PC-3 (cell line): ENCODE results near the gene HEYL. TPM values are rescaled to one million over a fixed set of nuclear protein-coding genes. Genes with fewer than 3 reads are reported as not detected.

ENCODE experiments used
- ATAC-seq: fragments of 200-7000 bp; cut with Tn5 transposase; 2 replicates; pipeline ENCODE4 v1.9.1; 2020; ENCODE audit warnings: mild to moderate bottlenecking, moderate library complexity
- BruUV-seq: library from RNA; stranded (reverse); fragments of 400-500 nt; replicated peaks from 2 replicates; lab custom pipeline; 2021; lab: Mats Ljungman, UMichigan
- CTCF ChIA-PET: fragments of 300-600 bp; sonication (Branson Sonifier 250); formaldehyde crosslinking; loops from one replicate; lab custom pipeline; 2022; ENCODE audit warnings: antibody characterized with exemption; lab: Charles Lee
- POLR2A ChIA-PET: fragments of 300-600 bp; sonication (Branson Sonifier 250); formaldehyde crosslinking; loops from one replicate; lab custom pipeline; 2022; ENCODE audit warnings: antibody characterized with exemption; ENCODE audit not compliant: unreplicated experiment; lab: Charles Lee
- DNase-seq: peaks from one replicate; pipeline ENCODE4 v3.0.0-alpha.2; 2015
- H2AFZ ChIP-seq: fragments of 300-600 bp; sonication (generic); 2 replicates; pipeline ENCODE4 v1.6.0; 2016; ENCODE audit warnings: antibody characterized with exemption, low read length
- H3F3A ChIP-seq: fragments of 300-600 bp; sonication (generic); one replicate; pipeline ENCODE4 v1.6.0; 2017; ENCODE audit warnings: antibody characterized with exemption, low read length, control low read depth, mild to moderate bottlenecking; ENCODE audit not compliant: unreplicated experiment
- H3K27ac ChIP-seq: fragments of 300-600 bp; sonication (generic); 2 replicates; pipeline ENCODE4 v1.5.1; 2016; ENCODE audit warnings: mild to moderate bottlenecking, low read length
- H3K27me3 ChIP-seq: fragments of 300-600 bp; sonication (generic); 2 replicates; pipeline ENCODE4 v1.6.1; 2016; ENCODE audit warnings: low read length, mixed read lengths
- H3K36me3 ChIP-seq: fragments of 300-600 bp; sonication (generic); 2 replicates; pipeline ENCODE4 v1.6.1; 2016; ENCODE audit warnings: low read depth, mixed run types, low read length, mixed read lengths
- H3K4me1 ChIP-seq: fragments of 300-600 bp; sonication (generic); 2 replicates; pipeline ENCODE4 v1.5.1; 2016; ENCODE audit warnings: low read length; ENCODE audit not compliant: insufficient read depth
- H3K4me2 ChIP-seq: fragments of 300-600 bp; sonication (generic); 2 replicates; pipeline ENCODE4 v1.6.0; 2016; ENCODE audit warnings: low read length
- H3K4me3 ChIP-seq: fragments of 300-600 bp; sonication (generic); 2 replicates; pipeline ENCODE4 v1.5.1; 2016; ENCODE audit warnings: mild to moderate bottlenecking, low read length, mixed read lengths
- H3K79me2 ChIP-seq: fragments of 300-600 bp; sonication (generic); 2 replicates; pipeline ENCODE4 v1.6.1; 2017; ENCODE audit warnings: low read length, mixed read lengths
- H3K9ac ChIP-seq: fragments of 300-600 bp; sonication (generic); 2 replicates; pipeline ENCODE4 v1.6.0; 2016; ENCODE audit warnings: mild to moderate bottlenecking, low read length
- H3K9me2 ChIP-seq: fragments of 300-600 bp; sonication (generic); replicated peaks from 2 replicates; pipeline ENCODE4 v1.6.1; 2016; ENCODE audit warnings: mixed run types, low read length, mixed read lengths
- H3K9me3 ChIP-seq: fragments of 300-600 bp; sonication (generic); 2 replicates; pipeline ENCODE4 v1.6.1; 2016; ENCODE audit warnings: low read length, mixed read lengths
- H4K20me1 ChIP-seq: fragments of 300-600 bp; sonication (generic); 2 replicates; pipeline ENCODE4 v1.6.1; 2016; ENCODE audit warnings: low read length, mixed read lengths
- CTCF ChIP-seq: fragments of 300-600 bp; sonication (generic); conservative IDR thresholded peaks from 2 replicates; pipeline ENCODE4 v1.5.1; 2017; ENCODE audit warnings: antibody characterized with exemption, low read depth, mild to moderate bottlenecking, low read length
- EZH2 ChIP-seq: fragments of 300-600 bp; sonication (generic); IDR thresholded peaks from one replicate; pipeline ENCODE4 v1.6.1; 2017; ENCODE audit warnings: antibody characterized with exemption, mild to moderate bottlenecking, low read length; ENCODE audit not compliant: unreplicated experiment
- EZH2phosphoT487 ChIP-seq: fragments of 300-600 bp; sonication (generic); IDR thresholded peaks from 2 replicates; pipeline ENCODE4 v1.6.1; 2018; ENCODE audit warnings: mild to moderate bottlenecking, antibody characterized with exemption, low read length, borderline replicate concordance
- intact Hi-C: fragments of 100-400 bp; cut with micrococcal nuclease; formaldehyde crosslinking; loops from 2 replicates; pipeline ENCODE4 v1.9.0; 2023
- total RNA-seq: library from RNA; depleted of rRNA; stranded (reverse); fragments of >200 nt; gene quantifications from 2 replicates; pipeline ENCODE4 v1.2.3, GENCODE V29; 2014

The HEYL gene
- total RNA-seq, 1 experiment from 2014 or later: not detected

GRCh38 chr1:39666772-39667171 is 27.3 kb upstream of the HEYL start:
- ChIA-PET CTCF (no interaction called here), POLR2A (no interaction called here)
- H3K9me2 ChIP-seq: no peaks in the 10 kb centered on the region
- no peak overlapping the region for H3K9ac ChIP-seq
- no TSS peak for BruUV-seq
- H3K36me3 ChIP-seq: no peaks in the 10 kb centered on the region
- peaks cover 13% of the 10 kb centered on the region for H3K27me3 ChIP-seq
- no peak overlapping the region for H2AFZ ChIP-seq
- H3F3A ChIP-seq: no peaks in the 10 kb centered on the region
- H3K4me1 ChIP-seq: no peaks in the 10 kb centered on the region; the same call in 1 of the 2 replicates
- no peaks in the 10 kb centered on the region for H3K9me3 ChIP-seq
- no peaks in the 10 kb centered on the region for H3K79me2 ChIP-seq
- no peak overlapping the region for H3K4me3 ChIP-seq
- ATAC-seq (no peak), DNase-seq (no peak)
- intact Hi-C loops: no loop called here
- no peak overlapping the region for H3K4me2 ChIP-seq
- no peak for TF ChIP-seq CTCF
- TF ChIP-seq EZH2: no peak
- TF ChIP-seq EZH2phosphoT487: no peak
- no peak overlapping the region for H3K27ac ChIP-seq
- no peaks in the 10 kb centered on the region for H4K20me1 ChIP-seq

- POLR2A ChIA-PET: no interaction called here
- H3K79me2 ChIP-seq: no peaks in the 10 kb centered on the region
- DNase-seq (no peak), ATAC-seq (no peak)
- H3K9me2 ChIP-seq: no peaks in the 10 kb centered on the region
- H3K36me3 ChIP-seq: no peaks in the 10 kb centered on the region
- H3K27me3 ChIP-seq: peaks cover 8% of the 10 kb centered on the region; the same call in 1 of the 2 replicates
- CTCF ChIA-PET: no interaction called here
- H3K9ac ChIP-seq: no peak overlapping the region
- intact Hi-C loops: no loop called here
- no peak for TF ChIP-seq EZH2
- no peak for TF ChIP-seq CTCF
- no peak for TF ChIP-seq EZH2phosphoT487
- H3K9me3 ChIP-seq: no peaks in the 10 kb centered on the region
- H3K4me3 ChIP-seq: no peak overlapping the region
- H3K4me2 ChIP-seq: no peak overlapping the region
- H3K27ac ChIP-seq: no peak overlapping the region
- no peaks in the 10 kb centered on the region for H3K4me1 ChIP-seq
- H2AFZ ChIP-seq: no peak overlapping the region
- BruUV-seq: no TSS peak
- H4K20me1 ChIP-seq: no peaks in the 10 kb centered on the region
- H3F3A ChIP-seq: no peaks in the 10 kb centered on the region
Measured at GRCh38 chr1:39663559-39663958, 24.1 kb upstream of the HEYL start.

- no peaks in the 10 kb centered on the region for H3F3A ChIP-seq
- H3K4me2 ChIP-seq: no peak overlapping the region
- no peak overlapping the region for H3K4me3 ChIP-seq
- TF ChIP-seq EZH2: no peak
- no peak for TF ChIP-seq EZH2phosphoT487
- no peak for TF ChIP-seq CTCF
- no peak overlapping the region for H3K27ac ChIP-seq
- CTCF ChIA-PET: no interaction called here
- no peak overlapping the region for H3K9ac ChIP-seq
- BruUV-seq: no TSS peak
- H3K9me3 ChIP-seq: no peaks in the 10 kb centered on the region
- no peak overlapping the region for H2AFZ ChIP-seq
- no peak for ATAC-seq
- intact Hi-C loops: no loop called here
- POLR2A ChIA-PET: no interaction called here
- no peaks in the 10 kb centered on the region for H3K36me3 ChIP-seq
- DNase-seq: no peak
- no peaks in the 10 kb centered on the region for H4K20me1 ChIP-seq
- H3K27me3 ChIP-seq: peaks cover 8% of the 10 kb centered on the region; the same call in 1 of the 2 replicates
- H3K9me2 ChIP-seq: no peaks in the 10 kb centered on the region
- H3K79me2 ChIP-seq: no peaks in the 10 kb centered on the region
- no peaks in the 10 kb centered on the region for H3K4me1 ChIP-seq
Measured at GRCh38 chr1:39662861-39663260, 23.4 kb upstream of the HEYL start.
